NOMO-1 (cell line): ENCODE data around the gene IL3.

ENCODE experiments used
- DNase-seq, 2 experiments: peaks; one replicate each; lab custom pipeline; 2025; ENCODE audit not compliant: unreplicated experiment in 2 of 2; lab: John Stamatoyannopoulos, UW

IL3 gene

GRCh38 chr5:132070460-132071337, 10.2 kb downstream of the IL3 start:
- no peak for DNase-seq

- no peak for DNase-seq
Measured at GRCh38 chr5:132071338-132071707, 10.9 kb downstream of the IL3 start.

GRCh38 chr5:132072070-132072469, 11.6 kb downstream of the IL3 start:
- DNase-seq: no peak

GRCh38 chr5:132072528-132072927, 12.1 kb downstream of the IL3 start:
- DNase-seq: no peak

- peak in 1 of 2 experiments; percentile 5 for DNase-seq
Measured at GRCh38 chr5:132073231-132074013, 13.0 kb downstream of the IL3 start, which contains the start of gene CSF2. Gene CSF2, plus strand, starts transcription at chr5:132073789. Its CDS starts 35 bp downstream, at chr5:132073824.

GRCh38 chr5:132074091-132074771, 13.8 kb downstream of the IL3 start:
- DNase-seq: no peak

- DNase-seq: no peak
Measured at GRCh38 chr5:132074772-132075718, 14.6 kb downstream of the IL3 start.

- no peak for DNase-seq
Measured at GRCh38 chr5:132075719-132076077, 15.2 kb downstream of the IL3 start.

- no peak for DNase-seq
Measured at GRCh38 chr5:132076202-132076830, 15.9 kb downstream of the IL3 start.

GRCh38 chr5:132076983-132077382, 16.5 kb downstream of the IL3 start:
- DNase-seq: no peak

GRCh38 chr5:132079081-132079480, 18.6 kb downstream of the IL3 start:
- DNase-seq: no peak

- DNase-seq: no peak
Measured at GRCh38 chr5:132079619-132080018, 19.2 kb downstream of the IL3 start.

GRCh38 chr5:132080595-132080994, 20.1 kb downstream of the IL3 start:
- no peak for DNase-seq

- no peak for DNase-seq
Measured at GRCh38 chr5:132081458-132081857, 21.0 kb downstream of the IL3 start.

GRCh38 chr5:132082329-132083023, 22.0 kb downstream of the IL3 start:
- no peak for DNase-seq

GRCh38 chr5:132083071-132083678, 22.7 kb downstream of the IL3 start:
- no peak for DNase-seq

GRCh38 chr5:132085686-132086085, 25.2 kb downstream of the IL3 start:
- DNase-seq: no peak

GRCh38 chr5:132086277-132086794, 25.9 kb downstream of the IL3 start:
- DNase-seq: no peak

- DNase-seq: no peak
Measured at GRCh38 chr5:132087176-132087575, 26.7 kb downstream of the IL3 start.
